Smooth muscle cell of the brain vasculature (primary cell): ENCODE results near the gene CDKN1B.

Source experiments
- DNase-seq: peaks from one replicate; pipeline ENCODE4 v3.0.0-alpha.2; 2012; ENCODE audit warnings: low read depth, low spot score

The CDKN1B gene

GRCh38 chr12:12701457-12701856, 15.7 kb upstream of the CDKN1B start:
- DNase-seq = no peak

- DNase-seq = peak; percentile 84
These were observed 12.5 kb upstream of the CDKN1B start for GRCh38 chr12:12704593-12705230.

GRCh38 chr12:12705838-12706520, 11.2 kb upstream of the CDKN1B start:
- DNase-seq = no peak

GRCh38 chr12:12713932-12714275, 3.3 kb upstream of the CDKN1B start:
- no peak for DNase-seq

- no peak for DNase-seq
These were observed 2.7 kb upstream of the CDKN1B start for GRCh38 chr12:12714276-12715021.

GRCh38 chr12:12715128-12715458, 2.1 kb upstream of the CDKN1B start:
- DNase-seq = no peak

GRCh38 chr12:12715459-12716150, 1.6 kb upstream of the CDKN1B start:
- no peak for DNase-seq

- no peak for DNase-seq
These were observed 896 bp upstream of the CDKN1B start for GRCh38 chr12:12716151-12716792.

GRCh38 chr12:12717586-12718380, 615 bp downstream of the CDKN1B start:
- no peak for DNase-seq

GRCh38 chr12:12718381-12718759, 1.2 kb downstream of the CDKN1B start:
- no peak for DNase-seq

GRCh38 chr12:12718853-12719252, 1.7 kb downstream of the CDKN1B start:
- no peak for DNase-seq

GRCh38 chr12:12719496-12719895, 2.3 kb downstream of the CDKN1B start:
- DNase-seq = no peak

GRCh38 chr12:12720052-12720451, 2.9 kb downstream of the CDKN1B start:
- no peak for DNase-seq

- DNase-seq = no peak
These were observed 3.5 kb downstream of the CDKN1B start for GRCh38 chr12:12720672-12721161.

GRCh38 chr12:12721176-12721751, 4.1 kb downstream of the CDKN1B start:
- DNase-seq = no peak

- no peak for DNase-seq
These were observed 4.8 kb downstream of the CDKN1B start for GRCh38 chr12:12721814-12722434.

GRCh38 chr12:12722435-12723148, 5.4 kb downstream of the CDKN1B start:
- DNase-seq = no peak

GRCh38 chr12:12723149-12723680, 6.0 kb downstream of the CDKN1B start:
- DNase-seq = no peak
